HEK293T (cell line): ENCODE data around the gene TSPAN1.

ENCODE experiments used
- CTCF ChIA-PET: fragments of 350-600 bp; formaldehyde crosslinking; extraction: SDS; loops from one replicate; lab custom pipeline; 2021; ENCODE audit warnings: antibody characterized with exemption, inconsistent platforms; lab: Yijun Ruan, JAX
- POLR2A ChIA-PET: fragments of 350-600 bp; formaldehyde crosslinking; extraction: SDS; loops from one replicate; lab custom pipeline; 2020; ENCODE audit warnings: antibody characterized with exemption, inconsistent platforms; lab: Yijun Ruan, JAX
- DNase-seq: peaks from one replicate; pipeline ENCODE4 v3.0.0; 2012; ENCODE audit warnings: mixed read lengths; ENCODE audit errors: extremely low spot score
- ARNT ChIP-seq: fragments of 450-650 bp; IDR thresholded peaks from 2 replicates; pipeline ENCODE4 v1.6.1; 2017; ENCODE audit warnings: mild to moderate bottlenecking
- BHLHE40 ChIP-seq: fragments of 450-650 bp; IDR thresholded peaks from 2 replicates; pipeline ENCODE4 v1.6.1; 2016; ENCODE audit warnings: mild to moderate bottlenecking, moderate library complexity, borderline replicate concordance
- CTBP1 ChIP-seq: fragments of 450-650 bp; IDR thresholded peaks from 2 replicates; pipeline ENCODE4 v1.6.1; 2016; ENCODE audit warnings: borderline replicate concordance
- ELF4 ChIP-seq: fragments of 450-650 bp; IDR thresholded peaks from 2 replicates; pipeline ENCODE4 v1.6.1; 2017; ENCODE audit warnings: antibody characterized with exemption
- FOXA1 ChIP-seq: fragments of 450-650 bp; IDR thresholded peaks from 2 replicates; pipeline ENCODE4 v1.6.1; 2016; ENCODE audit warnings: mild to moderate bottlenecking
- FOXK2 ChIP-seq: fragments of 450-650 bp; IDR thresholded peaks from 2 replicates; pipeline ENCODE4 v1.6.1; 2016; ENCODE audit warnings: mild to moderate bottlenecking
- FOXM1 ChIP-seq: fragments of 450-650 bp; IDR thresholded peaks from 2 replicates; pipeline ENCODE4 v1.6.1; 2017; ENCODE audit warnings: mild to moderate bottlenecking, borderline replicate concordance
- HDGF ChIP-seq: fragments of 450-650 bp; IDR thresholded peaks from 2 replicates; pipeline ENCODE4 v1.6.1; 2017; ENCODE audit warnings: antibody characterized with exemption, borderline replicate concordance
- L3MBTL2 ChIP-seq: fragments of 450-650 bp; conservative IDR thresholded peaks from 2 replicates; pipeline ENCODE4 v1.6.1; 2016; ENCODE audit warnings: mild to moderate bottlenecking
- LEF1 ChIP-seq: fragments of 450-650 bp; IDR thresholded peaks from 2 replicates; pipeline ENCODE4 v1.6.1; 2017; ENCODE audit warnings: mild to moderate bottlenecking, borderline replicate concordance
- NFRKB ChIP-seq: fragments of 450-650 bp; IDR thresholded peaks from 2 replicates; pipeline ENCODE4 v1.6.1; 2016; ENCODE audit warnings: mild to moderate bottlenecking, moderate library complexity
- SP1 ChIP-seq: fragments of 450-650 bp; IDR thresholded peaks from 2 replicates; pipeline ENCODE4 v1.6.1; 2017
- SUZ12 ChIP-seq: fragments of 450-650 bp; IDR thresholded peaks from 2 replicates; pipeline ENCODE4 v1.6.1; 2016; ENCODE audit warnings: mild to moderate bottlenecking
- TARDBP ChIP-seq: fragments of 450-650 bp; IDR thresholded peaks from 2 replicates; pipeline ENCODE4 v1.6.1; 2016
- ZNF384 ChIP-seq: fragments of 450-650 bp; IDR thresholded peaks from 2 replicates; pipeline ENCODE4 v1.6.1; 2016
- TF ChIP-seq, protein P1 (sequence below): fragments of 450-650 bp; IDR thresholded peaks from 2 replicates; pipeline ENCODE4 v1.6.1; 2016

Gene TSPAN1

DNA sequence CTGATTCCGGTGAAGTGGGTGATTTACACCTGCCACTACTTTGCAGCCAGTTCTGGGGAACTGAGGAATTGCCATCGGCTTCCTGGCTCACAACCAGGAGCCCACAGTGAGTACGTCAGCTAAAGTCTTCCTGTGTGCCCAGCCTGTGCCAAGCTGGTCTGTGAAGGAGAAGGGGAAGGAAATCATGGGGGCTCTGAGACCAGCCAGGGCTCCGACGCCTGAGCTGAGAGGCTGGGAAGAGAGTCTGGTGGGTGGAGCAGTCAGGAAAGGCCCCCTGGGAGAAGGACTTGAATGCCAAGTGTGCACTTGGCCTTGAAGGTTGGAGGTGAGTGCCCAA, 29.5 kb downstream of the TSPAN1 start:
- ChIA-PET POLR2A (interaction anchor here (0.8 kb wide), 1 partner anchor 10 kb away, joined by 3 read pairs; no protein-coding TSS in a partner anchor), CTCF (interaction anchor here (0.7 to 1.9 kb wide), 2 partner anchors 19 to 40 kb away, joined by 5 read pairs; no protein-coding TSS in a partner anchor)
- TF ChIP-seq LEF1: no peak
- no peak for TF ChIP-seq BHLHE40
- TF ChIP-seq, protein P1, sequence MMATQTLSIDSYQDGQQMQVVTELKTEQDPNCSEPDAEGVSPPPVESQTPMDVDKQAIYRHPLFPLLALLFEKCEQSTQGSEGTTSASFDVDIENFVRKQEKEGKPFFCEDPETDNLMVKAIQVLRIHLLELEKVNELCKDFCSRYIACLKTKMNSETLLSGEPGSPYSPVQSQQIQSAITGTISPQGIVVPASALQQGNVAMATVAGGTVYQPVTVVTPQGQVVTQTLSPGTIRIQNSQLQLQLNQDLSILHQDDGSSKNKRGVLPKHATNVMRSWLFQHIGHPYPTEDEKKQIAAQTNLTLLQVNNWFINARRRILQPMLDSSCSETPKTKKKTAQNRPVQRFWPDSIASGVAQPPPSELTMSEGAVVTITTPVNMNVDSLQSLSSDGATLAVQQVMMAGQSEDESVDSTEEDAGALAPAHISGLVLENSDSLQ: no peak
- TF ChIP-seq FOXM1: no peak
- TF ChIP-seq SUZ12: no peak
- DNase-seq: no peak

DNA sequence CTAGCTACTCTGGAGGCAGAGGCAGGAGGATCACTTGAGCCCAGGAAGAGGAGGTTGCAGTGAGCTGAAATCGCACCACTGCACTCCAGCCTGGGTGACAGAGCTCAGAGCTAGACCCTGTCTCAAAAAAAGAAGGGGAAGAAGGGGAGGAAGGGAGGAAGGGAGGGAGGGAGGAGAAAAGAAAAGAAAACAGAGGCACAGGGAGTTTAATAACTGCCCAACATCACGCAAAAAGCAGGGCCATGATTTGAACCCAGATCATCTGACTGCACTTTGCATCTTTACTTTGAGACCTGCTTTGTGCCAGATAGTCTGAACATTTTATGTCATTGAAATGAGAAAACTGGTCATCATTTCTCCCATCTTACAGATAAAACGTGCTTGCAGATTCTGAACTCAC, 30.3 kb downstream of the TSPAN1 start:
- POLR2A ChIA-PET: interaction anchor here (0.6 to 1.1 kb wide), 2 partner anchors 16 to 40 kb away, joined by 3 read pairs; no protein-coding TSS in a partner anchor

DNA sequence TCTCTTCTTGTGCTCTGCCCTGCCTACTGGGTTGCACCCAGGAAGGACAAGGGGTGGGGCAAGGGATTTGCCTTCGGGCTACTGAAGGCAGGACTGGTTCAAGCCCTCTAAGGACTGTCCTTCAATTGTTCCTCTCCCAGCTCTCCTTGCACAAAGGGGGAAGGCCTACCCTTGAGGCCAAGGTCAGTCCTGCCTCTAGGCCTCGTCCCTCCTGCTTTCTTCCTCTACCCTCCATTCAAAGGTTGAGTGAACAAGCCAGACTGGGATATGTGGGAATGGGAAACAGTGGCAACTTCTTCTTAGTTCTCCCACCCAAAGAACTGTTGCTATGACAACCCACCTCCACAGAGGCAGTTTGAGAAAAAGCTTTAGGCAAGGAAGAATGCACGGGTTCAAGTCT, 30.9 kb downstream of the TSPAN1 start:
- DNase-seq: no peak
- CTCF ChIA-PET: interaction anchor here (0.7 to 1.6 kb wide), 2 partner anchors 13 to 18 kb away, joined by 3 to 8 read pairs; no protein-coding TSS in a partner anchor
- no peak for TF ChIP-seq SP1
- TF ChIP-seq NFRKB: no peak
- TF ChIP-seq FOXK2: no peak
- no peak for TF ChIP-seq ELF4
- no peak for TF ChIP-seq LEF1
- no peak for TF ChIP-seq SUZ12
- no peak for TF ChIP-seq TARDBP
- no peak for TF ChIP-seq BHLHE40
- no peak for TF ChIP-seq CTBP1
- TF ChIP-seq, protein P1: no peak
- TF ChIP-seq HDGF: no peak
- POLR2A ChIA-PET: interaction anchor here (1.0 to 1.1 kb wide), 2 partner anchors 11 to 16 kb away, joined by 3 read pairs; no protein-coding TSS in a partner anchor

More for the DNA sequence above, 30.3 kb downstream of the TSPAN1 start:
- no peak for DNase-seq
- CTCF ChIA-PET: interaction anchor here (0.7 to 1.9 kb wide), 2 partner anchors 18 to 40 kb away, joined by 5 read pairs; no protein-coding TSS in a partner anchor
- TF ChIP-seq LEF1 (no peak), FOXA1 (no peak), CTBP1 (no peak), FOXK2 (no peak), HDGF (no peak), ZNF384 (no peak), FOXM1 (no peak), SP1 (no peak), SUZ12 (no peak), NFRKB (no peak), TARDBP (no peak), BHLHE40 (no peak), L3MBTL2 (no peak)
- TF ChIP-seq, protein P1: no peak

DNA sequence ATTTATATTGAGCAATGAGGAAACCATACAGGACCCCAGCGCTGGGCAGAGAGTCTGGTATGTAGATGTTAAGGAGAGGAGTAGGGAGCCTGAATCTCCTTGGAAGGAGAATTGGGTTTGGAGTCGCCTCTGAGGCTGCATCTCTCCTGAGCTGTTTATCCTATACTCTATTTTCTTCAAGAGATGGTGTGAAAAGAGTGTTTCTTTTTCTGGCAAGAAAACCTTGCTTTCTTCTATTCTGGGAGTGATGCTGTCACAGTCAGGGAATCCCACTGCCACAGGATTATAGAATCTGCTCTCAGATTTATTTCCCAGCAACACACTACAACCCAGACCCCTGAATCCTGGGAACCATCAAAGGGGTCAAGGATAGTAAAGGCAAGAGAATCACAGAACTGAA, 31.5 kb downstream of the TSPAN1 start:
- ChIA-PET POLR2A (interaction anchor here (1.0 to 1.1 kb wide), 2 partner anchors 11 to 15 kb away, joined by 3 read pairs; no protein-coding TSS in a partner anchor), CTCF (interaction anchor here (0.7 to 1.6 kb wide), 2 partner anchors 12 to 17 kb away, joined by 3 to 8 read pairs; no protein-coding TSS in a partner anchor)
- TF ChIP-seq HDGF (no peak), ZNF384 (no peak), SUZ12 (no peak), FOXA1 (no peak), L3MBTL2 (no peak), FOXM1 (no peak), LEF1 (no peak), ARNT (no peak), ELF4 (no peak)
- no peak for DNase-seq

DNA sequence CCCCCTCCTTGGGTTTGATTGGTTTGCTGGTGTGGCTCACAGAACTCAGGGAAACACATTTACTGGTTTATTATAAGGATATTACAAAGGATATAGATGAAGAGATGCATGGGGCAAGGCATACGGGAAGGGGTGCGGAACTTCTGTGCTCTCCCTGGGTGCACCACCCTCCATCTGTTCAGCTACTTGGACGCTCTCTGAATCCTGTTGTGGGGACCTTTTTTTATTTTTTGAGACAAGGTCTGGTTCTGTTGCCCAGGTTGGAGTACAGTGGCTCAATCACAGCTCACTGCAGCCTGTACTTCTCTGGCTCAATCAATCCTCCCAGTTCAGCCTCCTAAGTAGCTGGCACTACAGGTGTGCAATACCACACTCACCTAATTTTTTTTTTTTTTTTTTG, 35.7 kb downstream of the TSPAN1 start:
- TF ChIP-seq FOXM1 (no peak), SUZ12 (no peak), ZNF384 (no peak), CTBP1 (no peak), ELF4 (no peak), SP1 (no peak)
- no peak for DNase-seq
- ChIA-PET CTCF (no interaction called here), POLR2A (interaction anchor here (1.3 kb wide), 1 partner anchor 36 kb away, joined by 3 read pairs; no protein-coding TSS in a partner anchor)

DNA sequence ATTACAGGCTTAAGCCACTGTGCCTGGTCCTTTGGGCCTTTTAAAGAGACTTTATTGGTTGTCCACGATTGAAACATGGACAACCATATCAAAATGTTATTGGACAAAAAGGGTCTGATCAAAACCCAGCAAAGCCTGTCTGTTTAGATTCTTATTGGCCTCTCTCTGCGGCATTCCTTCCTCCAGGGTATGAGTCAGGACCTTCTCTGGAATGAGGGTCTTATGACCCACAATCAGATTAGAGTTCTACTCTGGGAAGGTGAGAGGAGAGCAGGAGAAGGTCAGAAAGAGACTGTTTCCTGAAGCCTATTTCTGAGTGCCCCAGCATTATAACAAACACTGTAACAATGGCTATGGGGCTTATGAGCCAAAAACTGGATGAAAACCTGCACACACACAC, 36.2 kb downstream of the TSPAN1 start:
- ChIA-PET CTCF (no interaction called here), POLR2A (no interaction called here)
- TF ChIP-seq L3MBTL2 (no peak), ZNF384 (no peak), ARNT (no peak), NFRKB (no peak), HDGF (no peak), CTBP1 (no peak), SP1 (no peak), ELF4 (no peak), SUZ12 (no peak), FOXM1 (no peak), TARDBP (no peak), FOXA1 (no peak), FOXK2 (no peak), BHLHE40 (no peak), LEF1 (no peak)
- TF ChIP-seq, protein P1: no peak

More for the DNA sequence above, 36.2 kb downstream of the TSPAN1 start:
- DNase-seq: no peak
